LHCN-M2 (cell line): ENCODE measurements around the gene ACADVL. TPM values are rescaled to one million over a fixed set of nuclear protein-coding genes. Genes with fewer than 3 reads are reported as not detected.

Experiments used
- DNase-seq: peaks from one replicate; pipeline ENCODE4 v3.0.0-alpha.2; 2012; ENCODE audit warnings: low read depth
- total RNA-seq: library from RNA; depleted of rRNA; stranded (reverse); fragments of >200 nt; gene quantifications from 2 replicates; pipeline ENCODE4 v1.2.3, GENCODE V29; 2014

ACADVL gene
- total RNA-seq, 1 experiment from 2014 or later = 485 TPM

- no peak for DNase-seq
Measured at GRCh38 chr17:7250695-7251627, 31.2 kb downstream of the ACADVL start.

- peak; percentile 100 for DNase-seq
Measured at GRCh38 chr17:7251661-7252175, 32.0 kb downstream of the ACADVL start, which contains the start of gene CTDNEP1. TSS of gene CTDNEP1 (minus strand) at chr17:7251734. CDS start at chr17:7251296, 438 bp downstream.

DNA sequence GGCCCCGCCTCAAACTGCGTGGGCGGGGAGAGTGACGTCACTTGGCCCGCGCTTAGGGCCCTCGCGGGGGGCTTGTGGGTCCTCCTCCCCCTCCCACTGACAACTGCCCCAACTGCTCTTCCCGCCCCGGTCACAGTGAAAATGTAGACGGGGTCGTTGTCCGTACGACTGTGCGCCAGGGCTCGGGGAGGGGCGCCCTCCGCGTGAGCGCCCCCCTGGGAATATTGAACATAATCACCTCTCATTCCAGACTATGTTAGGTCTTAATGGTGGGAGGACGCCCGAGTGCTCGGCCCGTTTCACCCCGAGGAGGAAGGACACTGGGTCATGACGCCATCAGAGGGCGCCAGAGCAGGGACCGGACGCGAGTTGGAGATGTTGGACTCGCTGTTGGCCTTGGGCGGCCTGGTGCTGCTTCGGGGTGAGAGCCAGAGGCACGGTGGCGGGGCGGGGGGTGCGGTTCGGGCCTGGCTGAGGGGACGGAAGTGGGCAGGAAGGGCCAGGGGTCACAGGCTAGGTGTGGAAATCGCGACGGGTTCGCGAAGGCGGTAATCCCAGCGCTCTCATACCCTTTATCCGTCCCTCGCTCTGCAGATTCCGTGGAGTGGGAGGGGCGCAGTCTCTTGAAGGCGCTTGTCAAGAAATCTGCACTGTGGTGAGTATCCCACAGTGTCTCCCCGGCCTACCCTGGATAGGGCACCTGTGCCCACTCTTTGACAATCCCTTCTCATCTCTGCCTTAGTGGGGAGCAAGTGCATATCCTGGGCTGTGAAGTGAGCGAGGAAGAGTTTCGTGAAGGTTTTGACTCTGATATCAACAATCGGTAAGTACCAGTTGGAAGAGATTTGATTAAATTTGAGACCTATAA is 32.7 kb downstream of the ACADVL start, which contains the start of gene ELP5:
ELP5 (plus strand) TSS at position 40 of the 868 bp plus-strand sequence; CDS start at position 376, 336 bp downstream.
- peak; percentile 94 for DNase-seq

DNA sequence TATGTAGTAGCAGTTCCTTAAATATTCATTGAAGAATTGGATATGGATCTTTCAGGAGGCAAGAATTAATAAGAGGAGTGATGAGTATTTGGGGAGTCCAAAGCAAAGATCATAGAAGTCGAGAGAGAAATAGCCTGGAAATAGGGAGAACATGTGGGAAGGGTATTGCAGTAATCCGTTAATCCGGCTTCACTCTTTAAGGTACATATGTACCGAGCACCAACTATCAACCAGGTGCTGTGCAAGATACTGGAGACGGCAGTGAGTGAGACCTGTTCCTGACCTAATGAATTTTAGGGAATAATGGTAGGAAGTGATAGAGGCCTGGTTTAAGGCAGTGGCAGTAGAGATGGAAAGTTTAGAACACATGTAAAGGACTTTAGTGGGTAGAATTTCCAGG is 33.3 kb downstream of the ACADVL start:
- no peak for DNase-seq

DNA sequence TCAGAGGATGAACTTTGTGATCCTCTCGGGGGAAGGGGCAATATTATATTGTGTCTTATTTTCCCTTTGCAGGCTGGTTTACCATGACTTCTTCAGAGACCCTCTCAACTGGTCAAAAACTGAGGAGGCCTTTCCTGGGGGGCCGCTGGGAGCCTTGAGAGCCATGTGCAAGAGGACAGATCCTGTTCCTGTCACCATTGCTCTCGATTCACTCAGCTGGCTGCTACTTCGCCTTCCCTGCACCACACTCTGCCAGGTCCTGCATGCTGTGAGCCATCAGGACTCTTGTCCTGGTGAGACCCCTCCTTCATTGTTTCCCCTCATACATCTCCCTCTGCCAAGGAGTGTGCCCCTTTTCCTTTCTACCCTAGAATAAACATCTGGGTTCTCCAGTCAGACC is 34.8 kb downstream of the ACADVL start:
- DNase-seq = no peak

DNA sequence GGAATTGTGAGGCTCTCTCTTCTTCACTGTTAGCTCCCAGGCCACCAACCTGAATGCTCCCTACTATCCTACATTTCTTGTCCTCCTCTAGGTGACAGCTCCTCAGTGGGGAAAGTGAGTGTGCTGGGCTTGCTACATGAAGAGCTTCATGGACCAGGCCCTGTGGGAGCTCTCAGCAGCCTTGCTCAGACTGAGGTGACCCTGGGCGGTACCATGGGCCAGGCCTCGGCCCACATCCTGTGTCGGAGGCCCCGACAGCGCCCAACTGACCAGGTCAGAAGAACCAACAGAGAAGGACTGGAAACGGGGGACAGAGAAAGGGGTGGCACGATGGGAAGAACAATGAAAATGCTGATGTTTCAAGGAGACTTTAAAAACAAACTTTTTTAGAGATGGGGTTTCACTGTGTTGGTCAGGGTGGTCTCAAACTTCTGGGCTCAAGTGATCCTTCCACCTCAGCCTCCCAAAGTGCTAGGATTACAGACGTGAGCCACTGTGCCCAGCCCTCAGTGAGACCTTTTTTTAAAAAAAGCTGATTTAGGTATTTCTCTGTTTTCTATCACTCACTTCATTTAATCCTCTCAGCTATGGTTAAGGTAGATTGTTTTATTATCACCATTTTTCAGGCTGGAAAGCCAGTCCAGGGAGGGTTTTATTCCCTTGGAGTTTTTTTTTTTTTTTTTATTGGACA is 37.2 kb downstream of the ACADVL start:
- no peak for DNase-seq

DNA sequence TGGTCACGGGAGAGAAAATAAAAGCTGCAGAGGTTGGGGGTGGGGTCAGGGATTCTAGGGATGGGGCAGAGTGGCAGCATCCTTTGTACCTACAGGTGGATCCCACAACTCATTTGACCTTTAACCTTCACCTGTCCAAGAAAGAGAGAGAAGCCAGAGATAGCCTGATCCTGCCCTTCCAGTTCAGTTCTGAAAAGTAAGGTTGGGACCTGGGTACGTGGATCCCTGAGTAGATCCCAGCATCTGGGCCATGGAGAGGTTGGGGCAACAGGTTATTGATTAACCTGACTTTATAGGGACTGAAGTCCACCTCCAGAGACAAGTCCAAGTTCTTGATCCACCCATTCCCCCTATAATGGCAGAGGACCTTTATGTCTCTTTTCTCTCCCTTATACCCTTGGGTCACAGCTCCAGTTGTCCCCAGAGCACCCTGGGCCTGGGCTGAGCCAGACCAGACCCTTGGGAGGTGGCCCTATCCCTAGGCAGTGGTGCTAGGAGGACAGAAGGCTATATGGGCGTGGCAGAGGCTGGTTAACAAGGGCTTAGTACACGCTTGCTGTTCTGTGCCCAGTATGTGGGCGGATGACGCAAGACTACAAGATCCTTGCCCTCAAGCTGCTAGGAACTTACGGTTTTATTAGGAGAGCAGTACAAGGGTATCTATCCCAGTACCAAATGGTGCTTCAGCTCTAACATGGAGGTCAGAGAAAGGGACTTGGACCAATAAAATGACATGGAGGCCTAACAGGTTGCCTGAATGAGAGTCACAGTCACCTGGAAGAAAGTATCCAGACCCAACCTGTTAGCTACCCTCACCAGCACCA is 39.2 kb downstream of the ACADVL start:
- DNase-seq = peak; percentile 46

DNA sequence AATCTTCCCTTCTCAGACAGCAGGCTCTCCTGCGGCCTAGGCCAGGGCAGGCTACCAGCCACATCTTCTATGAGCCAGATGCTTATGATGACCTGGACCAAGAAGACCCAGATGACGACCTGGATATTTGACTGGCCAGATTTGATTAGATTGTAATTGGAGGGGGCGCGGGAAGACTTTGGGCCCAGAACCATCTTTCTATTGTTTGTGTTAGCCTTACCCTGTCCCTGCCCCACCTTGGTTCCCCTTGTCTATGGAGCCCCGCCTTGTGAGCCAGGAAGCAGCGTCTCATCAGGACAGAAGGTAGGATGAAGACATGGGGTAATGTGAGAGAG is 39.8 kb downstream of the ACADVL start:
- DNase-seq = no peak

DNA sequence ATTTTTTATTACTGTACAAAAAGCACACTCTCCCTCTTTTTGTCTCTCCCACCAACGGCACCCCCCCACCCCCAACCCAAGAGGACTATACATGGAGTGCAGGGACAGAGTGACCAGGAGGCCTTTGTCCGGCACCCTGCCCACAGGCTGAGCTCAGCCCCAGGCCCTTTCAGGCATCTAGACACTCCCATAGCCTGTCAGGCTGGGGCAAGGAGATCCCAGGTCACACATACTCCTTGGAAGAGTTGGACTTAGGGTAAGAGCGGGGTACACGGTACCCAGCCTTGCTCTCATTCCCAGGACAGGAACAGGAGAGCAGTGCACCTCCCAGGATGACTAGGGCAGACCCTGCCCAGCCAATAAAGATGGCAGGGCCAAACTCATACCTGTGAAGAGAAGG is 40.4 kb downstream of the ACADVL start:
- no peak for DNase-seq

- DNase-seq = no peak
Measured at GRCh38 chr17:7260651-7261378, 41.1 kb downstream of the ACADVL start.

GRCh38 chr17:7261379-7262191 is 41.8 kb downstream of the ACADVL start:
- no peak for DNase-seq

DNA sequence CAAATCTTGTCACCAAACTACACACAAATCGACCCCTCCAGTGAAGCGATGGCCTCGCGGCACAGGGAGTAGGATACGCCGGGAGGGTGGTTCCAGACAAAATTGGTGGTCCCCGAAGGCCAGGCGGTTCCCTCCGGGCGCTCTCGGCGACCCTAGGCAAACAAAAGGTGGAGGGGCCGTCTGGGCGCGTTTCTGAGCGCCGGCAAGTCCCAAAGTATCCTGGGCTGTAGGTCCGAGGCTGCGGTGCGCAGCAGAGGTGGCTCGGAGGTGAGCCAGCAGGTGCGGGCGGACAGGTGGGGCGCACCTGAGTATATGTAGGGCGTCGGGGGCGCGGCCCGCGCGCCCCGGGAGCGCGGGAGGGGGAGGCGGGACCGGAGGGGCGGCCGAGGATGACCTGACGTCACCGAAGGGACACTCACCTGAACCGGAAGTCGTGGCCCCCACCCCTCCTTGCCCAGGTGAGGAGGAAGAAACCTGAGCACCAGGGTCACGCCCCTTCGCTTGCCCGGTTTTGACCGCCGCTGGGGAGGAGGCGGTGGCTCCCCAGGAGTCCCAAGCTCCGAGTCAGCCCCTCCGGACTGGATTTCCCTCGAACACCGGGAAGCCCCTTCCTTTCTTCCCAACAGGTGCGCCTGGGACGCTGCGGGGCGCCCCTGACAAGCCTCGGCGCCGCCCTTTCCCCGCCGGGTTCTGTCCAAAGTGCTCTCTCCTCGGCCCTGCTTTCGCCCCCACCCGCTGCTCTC is 42.6 kb downstream of the ACADVL start, which contains the start of gene CLDN7:
CLDN7 (minus strand) TSS at position 287 of the 743 bp plus-strand sequence. CDS start 435 bp downstream, outside the sequence.
- no peak for DNase-seq

DNA sequence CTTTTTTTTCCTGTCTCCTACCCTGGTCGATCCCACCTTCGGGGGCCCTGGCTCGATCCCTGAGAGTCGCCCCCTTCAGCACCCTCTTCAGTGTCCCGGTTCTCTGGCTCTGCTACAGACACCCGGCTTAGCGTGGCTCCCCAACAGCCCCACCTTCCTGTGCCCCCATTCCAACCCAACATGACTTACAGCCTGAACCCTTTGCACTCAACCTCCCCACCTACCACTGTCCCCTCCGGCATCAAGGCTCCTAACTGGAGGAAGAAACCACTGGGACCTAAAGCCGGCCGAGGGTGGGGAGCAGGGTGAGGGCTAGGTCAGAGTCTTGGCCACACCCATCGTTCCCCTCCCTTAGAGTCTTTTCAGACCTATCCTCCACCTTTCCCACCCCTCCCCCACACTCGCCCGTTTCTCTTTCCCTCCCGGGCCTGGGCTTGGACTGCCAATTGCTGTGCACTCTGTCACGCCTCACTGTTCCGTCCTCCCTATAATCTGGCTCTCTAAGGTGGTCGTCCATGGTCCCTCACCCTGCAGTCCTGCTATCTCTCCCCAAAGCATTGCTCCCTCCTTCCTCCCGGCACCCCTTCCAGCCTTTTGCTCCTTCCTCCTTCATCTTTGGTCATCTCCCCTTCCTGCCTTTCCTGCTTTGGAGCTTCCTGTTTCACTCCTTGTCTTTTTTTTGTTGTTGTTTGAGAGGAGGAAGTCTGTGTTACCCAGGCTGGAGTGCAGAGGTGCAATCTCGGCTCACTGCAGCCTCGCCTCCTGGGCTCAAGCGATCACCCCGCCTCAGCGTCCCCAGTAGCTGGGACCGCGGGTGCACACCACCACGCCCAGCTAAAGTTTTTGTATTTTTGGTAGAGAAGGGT is 43.4 kb downstream of the ACADVL start:
- no peak for DNase-seq

GRCh38 chr17:7263801-7264078 is 44.0 kb downstream of the ACADVL start:
- no peak for DNase-seq

- DNase-seq = peak; percentile 19
Measured at GRCh38 chr17:7266784-7267183, 47.0 kb downstream of the ACADVL start.
